GM18505 (cell line): ENCODE measurements around the gene ZNF582.

Source experiments
- ATAC-seq: cut with Tn5 transposase; IDR thresholded peaks from one replicate; pipeline ENCODE4 v1.9.1; 2021; ENCODE audit not compliant: unreplicated experiment
- POLR2A ChIP-seq: IDR thresholded peaks from 4 replicates; pipeline ENCODE4 v1.6.1; 2011; ENCODE audit warnings: borderline replicate concordance; ENCODE audit not compliant: insufficient read depth, insufficient read length; ENCODE audit errors: extremely low read depth

The ZNF582 gene

GRCh38 chr19:56333506-56333905, 59.8 kb downstream of the ZNF582 start:
- ATAC-seq, result no peak
- TF ChIP-seq POLR2A, result no peak
